ENCODE data around the gene EGFLAM. TPM values are rescaled to one million over a fixed set of nuclear protein-coding genes. Genes with fewer than 3 reads are reported as not detected.

The EGFLAM gene
- total RNA-seq, 1 donor: 11.2 TPM

DNA sequence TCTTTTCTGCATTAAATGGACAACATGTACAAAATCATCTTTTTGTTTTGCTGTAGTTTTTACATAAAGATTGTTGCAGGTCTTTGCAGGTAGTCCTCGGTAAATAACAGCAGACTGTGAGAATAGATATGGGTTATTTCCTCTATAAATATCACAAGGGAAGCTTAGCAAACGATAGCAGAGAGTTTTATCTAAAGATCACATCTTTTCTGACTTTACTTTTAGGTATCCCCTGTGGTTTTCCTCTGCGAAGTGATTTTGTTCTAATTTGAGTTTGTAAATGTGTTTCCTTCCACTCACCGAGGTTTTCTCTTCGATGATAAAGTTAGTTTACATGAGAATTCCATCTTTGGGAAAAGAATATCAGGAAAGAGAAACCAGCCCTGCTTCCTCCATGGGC lies 109.6 kb downstream of the EGFLAM start:
- TF ChIP-seq, protein P1, sequence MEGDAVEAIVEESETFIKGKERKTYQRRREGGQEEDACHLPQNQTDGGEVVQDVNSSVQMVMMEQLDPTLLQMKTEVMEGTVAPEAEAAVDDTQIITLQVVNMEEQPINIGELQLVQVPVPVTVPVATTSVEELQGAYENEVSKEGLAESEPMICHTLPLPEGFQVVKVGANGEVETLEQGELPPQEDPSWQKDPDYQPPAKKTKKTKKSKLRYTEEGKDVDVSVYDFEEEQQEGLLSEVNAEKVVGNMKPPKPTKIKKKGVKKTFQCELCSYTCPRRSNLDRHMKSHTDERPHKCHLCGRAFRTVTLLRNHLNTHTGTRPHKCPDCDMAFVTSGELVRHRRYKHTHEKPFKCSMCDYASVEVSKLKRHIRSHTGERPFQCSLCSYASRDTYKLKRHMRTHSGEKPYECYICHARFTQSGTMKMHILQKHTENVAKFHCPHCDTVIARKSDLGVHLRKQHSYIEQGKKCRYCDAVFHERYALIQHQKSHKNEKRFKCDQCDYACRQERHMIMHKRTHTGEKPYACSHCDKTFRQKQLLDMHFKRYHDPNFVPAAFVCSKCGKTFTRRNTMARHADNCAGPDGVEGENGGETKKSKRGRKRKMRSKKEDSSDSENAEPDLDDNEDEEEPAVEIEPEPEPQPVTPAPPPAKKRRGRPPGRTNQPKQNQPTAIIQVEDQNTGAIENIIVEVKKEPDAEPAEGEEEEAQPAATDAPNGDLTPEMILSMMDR (IDR thresholded peaks at IDR 0.05; ENCODE audit: extremely low read depth, low read depth, low read length): no peak
- no peak for DNase-seq (ENCODE audit: insufficient read length, low spot score, missing footprints)
- no peak overlapping the region for H3K4me2 ChIP-seq (ENCODE audit: insufficient read depth, low read length)

DNA sequence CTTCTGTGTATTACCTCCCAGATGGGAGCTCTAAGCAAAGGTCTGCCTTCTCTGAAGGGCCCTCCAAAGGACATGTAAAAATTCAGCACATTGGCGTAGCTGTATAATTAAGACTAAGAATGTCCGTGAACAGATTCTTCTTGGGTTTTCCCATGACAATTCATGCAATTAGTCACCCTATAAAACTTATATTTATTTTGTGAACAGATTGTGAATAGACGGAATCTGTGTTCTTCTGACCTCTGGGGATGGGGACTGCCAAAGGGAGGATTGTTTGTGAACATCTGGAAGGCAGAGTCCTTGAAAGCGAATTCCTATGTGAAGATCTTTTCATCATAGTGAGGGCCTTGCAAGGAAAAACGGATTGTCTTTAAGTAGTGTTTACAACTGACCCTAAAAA lies 111.3 kb downstream of the EGFLAM start:
- H3K79me2 ChIP-seq (ENCODE audit: insufficient read depth, low read length): no peaks in the 10 kb centered on the region
- no peak overlapping the region for H3K4me3 ChIP-seq (ENCODE audit: insufficient read depth, low read length)
- DNase-seq (ENCODE audit: insufficient read length, low spot score, missing footprints): no peak
- TF ChIP-seq, protein P1 (IDR thresholded peaks at IDR 0.05; ENCODE audit: extremely low read depth, low read depth, low read length): no peak
- H2AFZ ChIP-seq (ENCODE audit: low read length): no peak overlapping the region
- no peak overlapping the region for H3K4me2 ChIP-seq (ENCODE audit: insufficient read depth, low read length)
- no peaks in the 10 kb centered on the region for H3K4me1 ChIP-seq (ENCODE audit: insufficient read depth, low read length)
- peaks cover 43% of the 10 kb centered on the region for H3K27me3 ChIP-seq (ENCODE audit: insufficient read depth, low read length)
- H4K20me1 ChIP-seq (ENCODE audit: insufficient read depth, low read length): no peaks in the 10 kb centered on the region
- no peak overlapping the region for H3K27ac ChIP-seq (ENCODE audit: low read depth, low read length)
- no peaks in the 10 kb centered on the region for H3K9me3 ChIP-seq (ENCODE audit: low read depth, low read length)
- no peaks in the 10 kb centered on the region for H3K36me3 ChIP-seq (ENCODE audit: insufficient read depth, low read length)

More for the DNA sequence above, 109.6 kb downstream of the EGFLAM start:
- no peak overlapping the region for H2AFZ ChIP-seq (ENCODE audit: low read length)
- no peaks in the 10 kb centered on the region for H3K79me2 ChIP-seq (ENCODE audit: insufficient read depth, low read length)
- no peaks in the 10 kb centered on the region for H3K4me1 ChIP-seq (ENCODE audit: insufficient read depth, low read length)
- no peak overlapping the region for H3K27ac ChIP-seq (ENCODE audit: low read depth, low read length)
- peaks cover 46% of the 10 kb centered on the region for H3K27me3 ChIP-seq (ENCODE audit: insufficient read depth, low read length)
- H4K20me1 ChIP-seq (ENCODE audit: insufficient read depth, low read length): no peaks in the 10 kb centered on the region
- H3K4me3 ChIP-seq (ENCODE audit: insufficient read depth, low read length): no peak overlapping the region
- no peaks in the 10 kb centered on the region for H3K9me3 ChIP-seq (ENCODE audit: low read depth, low read length)
- H3K36me3 ChIP-seq (ENCODE audit: insufficient read depth, low read length): no peaks in the 10 kb centered on the region

DNA sequence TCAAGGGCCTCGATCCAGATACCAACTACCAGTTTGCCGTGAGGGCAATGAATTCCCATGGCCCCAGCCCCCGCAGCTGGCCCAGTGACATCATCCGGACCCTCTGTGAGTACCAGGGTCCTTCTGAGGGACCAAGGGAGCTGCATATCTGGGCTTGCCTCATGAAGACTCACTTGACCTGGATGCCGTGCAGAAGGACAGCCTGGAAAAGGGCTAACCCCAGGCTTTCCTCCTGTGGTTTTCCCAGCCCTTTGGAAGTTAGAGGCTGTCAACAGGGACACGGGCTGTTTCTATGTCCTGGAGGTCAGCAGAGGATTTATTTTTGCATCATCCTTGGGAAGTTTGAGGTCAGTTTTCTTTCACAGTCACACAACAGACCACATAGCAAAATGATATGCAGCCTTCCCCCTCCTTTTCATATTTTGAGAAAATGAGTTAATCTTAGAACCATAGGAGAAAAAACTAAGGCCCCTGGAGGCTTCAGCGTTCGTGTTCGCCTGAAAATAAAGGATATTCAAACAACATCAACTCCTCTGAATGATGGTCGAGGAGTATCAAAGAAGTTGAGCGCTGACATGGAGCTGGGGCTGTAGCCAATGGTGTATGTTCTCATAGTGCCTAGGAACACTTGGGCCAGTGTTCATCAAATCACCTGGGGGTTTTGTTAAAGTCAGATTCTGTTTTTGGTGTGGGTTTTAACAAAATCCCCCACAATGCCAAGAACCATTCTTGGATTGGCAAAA lies 112.2 kb downstream of the EGFLAM start:
- TF ChIP-seq, protein P1 (IDR thresholded peaks at IDR 0.05; ENCODE audit: extremely low read depth, low read depth, low read length): no peak
- H3K4me3 ChIP-seq (ENCODE audit: insufficient read depth, low read length): no peak overlapping the region
- H3K4me1 ChIP-seq (ENCODE audit: insufficient read depth, low read length): no peaks in the 10 kb centered on the region
- H3K9me3 ChIP-seq (ENCODE audit: low read depth, low read length): no peaks in the 10 kb centered on the region
- H3K4me2 ChIP-seq (ENCODE audit: insufficient read depth, low read length): no peak overlapping the region
- H3K27me3 ChIP-seq (ENCODE audit: insufficient read depth, low read length): peaks cover 37% of the 10 kb centered on the region
- no peaks in the 10 kb centered on the region for H3K36me3 ChIP-seq (ENCODE audit: insufficient read depth, low read length)
- no peak overlapping the region for H2AFZ ChIP-seq (ENCODE audit: low read length)
- no peaks in the 10 kb centered on the region for H3K79me2 ChIP-seq (ENCODE audit: insufficient read depth, low read length)
- DNase-seq (ENCODE audit: insufficient read length, low spot score, missing footprints): no peak
- no peaks in the 10 kb centered on the region for H4K20me1 ChIP-seq (ENCODE audit: insufficient read depth, low read length)
- H3K27ac ChIP-seq (ENCODE audit: low read depth, low read length): no peak overlapping the region

DNA sequence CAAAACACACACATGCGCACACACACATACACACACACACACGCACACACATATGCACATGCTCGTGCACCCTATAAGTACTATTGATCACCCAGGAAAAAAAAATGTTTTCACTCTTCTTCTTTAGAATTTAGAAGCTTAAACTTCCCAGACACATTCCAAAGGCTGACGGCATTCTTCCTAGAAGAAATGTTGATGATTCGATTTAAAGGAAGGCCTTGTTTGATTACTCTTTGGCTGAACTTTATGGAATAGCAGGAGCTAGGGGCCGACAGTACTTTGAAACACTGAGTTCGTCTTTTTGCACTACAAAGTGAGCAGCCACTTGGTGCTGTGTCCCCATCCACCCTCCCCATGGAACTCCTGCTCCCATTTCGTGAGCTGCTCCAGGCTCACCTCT lies 113.2 kb downstream of the EGFLAM start:
- TF ChIP-seq, protein P1 (IDR thresholded peaks at IDR 0.05; ENCODE audit: extremely low read depth, low read depth, low read length): no peak
- no peak for DNase-seq (ENCODE audit: insufficient read length, low spot score, missing footprints)
- Histone ChIP-seq H3K79me2 (ENCODE audit: insufficient read depth, low read length) (no peaks in the 10 kb centered on the region), H4K20me1 (ENCODE audit: insufficient read depth, low read length) (no peaks in the 10 kb centered on the region), H3K4me1 (ENCODE audit: insufficient read depth, low read length) (no peaks in the 10 kb centered on the region), H2AFZ (ENCODE audit: low read length) (no peak overlapping the region), H3K4me2 (ENCODE audit: insufficient read depth, low read length) (no peak overlapping the region), H3K4me3 (ENCODE audit: insufficient read depth, low read length) (no peak overlapping the region), H3K27ac (ENCODE audit: low read depth, low read length) (no peak overlapping the region), H3K27me3 (ENCODE audit: insufficient read depth, low read length) (peaks cover 34% of the 10 kb centered on the region), H3K9me3 (ENCODE audit: low read depth, low read length) (no peaks in the 10 kb centered on the region), H3K36me3 (ENCODE audit: insufficient read depth, low read length) (no peaks in the 10 kb centered on the region)
